ENCODE results near the gene ATL3. TPM values are rescaled to one million over a fixed set of nuclear protein-coding genes. Genes with fewer than 3 reads are reported as not detected.

The ATL3 gene
- total and polyA plus RNA-seq, 2 donors (not counting 3 experiments of a cell fraction or from before 2014, with no cell fraction given) = 21.7 to 70.2 TPM

GRCh38 chr11:63598556-63598955 lies 72.6 kb downstream of the ATL3 start:
- BruUV-seq (replicated peaks) = no TSS peak

More at GRCh38 chr11:63598556-63598955, 72.6 kb downstream of the ATL3 start:
- ChIA-PET POLR2A (no interaction called here), CTCF (no interaction called here)
- Histone ChIP-seq H3K4me3 (replicated peaks in 1 of 3; ENCODE audit: insufficient read depth in 1 of 3, low read depth in 1 of 3, low read length in 3 of 3) (no peak overlapping the region), H3K27ac (ENCODE audit: insufficient read depth, low read depth, low read length) (no peak overlapping the region), H3K36me3 (ENCODE audit: control insufficient read depth in 2 of 2, extremely low read depth in 1 of 2, insufficient read depth in 2 of 2, low read length in 2 of 2) (no peaks in the 10 kb centered on the region), H3K9ac (replicated peaks; ENCODE audit: extremely low read depth, insufficient read depth, low read length) (no peak overlapping the region), H3K9me1 (replicated peaks; ENCODE audit: control insufficient read depth, extremely low read depth, insufficient read depth, low read length) (no peaks in the 10 kb centered on the region), H2AFZ (ENCODE audit: low read depth, low read length) (no peak overlapping the region), H3K27me3 (ENCODE audit: control insufficient read depth in 2 of 2, insufficient read depth in 2 of 2, low read length in 2 of 2) (no peaks in the 10 kb centered on the region), H3K79me2 (ENCODE audit: control insufficient read depth, insufficient read depth, low read length) (no peaks in the 10 kb centered on the region), H3K4me2 (ENCODE audit: insufficient read depth, low read length) (no peak overlapping the region), H3K9me3 (replicated peaks; ENCODE audit: control insufficient read depth, insufficient read depth, low read length) (no peaks in the 10 kb centered on the region), H4K20me1 (replicated peaks; ENCODE audit: control insufficient read depth, extremely low read depth, insufficient read depth, low read length) (no peaks in the 10 kb centered on the region), H3K4me1 (ENCODE audit: control insufficient read depth, extremely low read depth, insufficient read depth, low read length) (no peaks in the 10 kb centered on the region)
- TF ChIP-seq FOS (IDR thresholded peaks at IDR 0.05; ENCODE audit: borderline replicate concordance, insufficient read depth, low read length) (no peak), JUN (IDR thresholded peaks at IDR 0.05; ENCODE audit: borderline replicate concordance, insufficient read depth, insufficient read length, low read depth) (no peak), POLR2A (IDR thresholded peaks at IDR 0.05; ENCODE audit: low read depth, low read length) (no peak), GATA2 (IDR thresholded peaks at IDR 0.05; ENCODE audit: insufficient read depth, insufficient read length, low read depth, low read length) (no peak), POLR2AphosphoS5 (IDR thresholded peaks at IDR 0.05; ENCODE audit: insufficient read depth, low read depth, low read length) (no peak), EZH2 (IDR thresholded peaks at IDR 0.05; ENCODE audit: borderline replicate concordance, low read depth, low read length, severe bottlenecking) (no peak), MYC (IDR thresholded peaks at IDR 0.05; ENCODE audit: low read depth, low read length) (no peak), CTCF (IDR thresholded peaks at IDR 0.05; ENCODE audit: extremely low read depth in 1 of 2, insufficient read depth in 1 of 2, low read depth in 1 of 2, low read length in 2 of 2) (no peak)
- TF ChIP-seq, protein P1, sequence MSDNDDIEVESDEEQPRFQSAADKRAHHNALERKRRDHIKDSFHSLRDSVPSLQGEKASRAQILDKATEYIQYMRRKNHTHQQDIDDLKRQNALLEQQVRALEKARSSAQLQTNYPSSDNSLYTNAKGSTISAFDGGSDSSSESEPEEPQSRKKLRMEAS (IDR thresholded peaks at IDR 0.05; ENCODE audit: insufficient read depth, insufficient read length) = no peak
- dilution Hi-C loops (cut with MboI; ENCODE audit: extremely low pct_ligation_motif_present, low sequenced_read_pairs) (no loop called here), intact Hi-C loops (cut with micrococcal nuclease) (no loop called here)
- DNase-seq (ENCODE audit: low read depth, low spot score) (no peak), FAIRE-seq (no peak)

Data from endothelial cell of umbilical vein (primary cell).